ENCODE results near the gene SREBF2. TPM values are rescaled to one million over a fixed set of nuclear protein-coding genes. Genes with fewer than 3 reads are reported as not detected.

The SREBF2 gene
- total and polyA plus RNA-seq, 2 of the 13 experiments (the other 11 are each of a cell fraction or from before 2014, with no cell fraction given): 53.8 to 72.6 TPM

- peak; percentile 63 for TF ChIP-seq FOXP4 (CRISPR knock-in tag; IDR thresholded peaks at IDR 0.05)
- TF ChIP-seq TFAP4 (IDR thresholded peaks at IDR 0.05; ENCODE audit: borderline replicate concordance, low read depth): peak; percentile 97
- TF ChIP-seq CBX2 (IDR thresholded peaks at IDR 0.05; ENCODE audit: low read depth, low read length): no peak
- no peak for TF ChIP-seq CBX2 (CRISPR knock-in tag; IDR thresholded peaks at IDR 0.05; ENCODE audit: low read depth)
- TF ChIP-seq ZNF574 (CRISPR knock-in tag; IDR thresholded peaks at IDR 0.05): peak; percentile 68; the same call in 1 of the 2 replicates
- TF ChIP-seq ZFP91 (CRISPR knock-in tag; IDR thresholded peaks at IDR 0.05; ENCODE audit: borderline replicate concordance): peak; percentile 100
- TF ChIP-seq HINFP (CRISPR knock-in tag; IDR thresholded peaks at IDR 0.05; ENCODE audit: low read depth): no peak
- TF ChIP-seq PHF8 (CRISPR knock-in tag; IDR thresholded peaks at IDR 0.05): peak; percentile 63
- 0 out of 2 replicates have a peak, but pooled peaks have one; percentile 71 for TF ChIP-seq ZFP36L2 (CRISPR knock-in tag; IDR thresholded peaks at IDR 0.05)
- TF ChIP-seq TFE3 (CRISPR knock-in tag; IDR thresholded peaks at IDR 0.05): no peak; the same call in 1 of the 2 replicates
- TF ChIP-seq HNF4A (CRISPR knock-in tag; IDR thresholded peaks at IDR 0.05): peak; percentile 66
- peak; percentile 27; the same call in 1 of the 2 replicates for TF ChIP-seq ZBTB4 (CRISPR knock-in tag; IDR thresholded peaks at IDR 0.05; ENCODE audit: borderline replicate concordance)
Observed at GRCh38 chr22:41832553-41833368, at the start of gene SREBF2 (continued).

Data from HepG2 (cell line).